Lower leg skin (tissue), 3 donors: ENCODE results near the gene LRTM2.

Experiments used
- CTCF ChIP-seq, 3 donors: fragments of 450-650 bp; IDR thresholded peaks; one replicate each; pipeline ENCODE4 v1.5.1; 2016; ENCODE audit warnings: antibody characterized with exemption in 3 of 3, mild to moderate bottlenecking in 3 of 3, moderate library complexity in 2 of 3
- POLR2A ChIP-seq, 2 donors: fragments of 450-650 bp; IDR thresholded peaks; one replicate each; pipeline ENCODE4 v1.6.1; 2016 to 2017; ENCODE audit warnings: antibody characterized with exemption in 2 of 2, mild to moderate bottlenecking in 1 of 2, moderate library complexity in 1 of 2

- TF ChIP-seq CTCF (IDR thresholded peaks at IDR 0.05) = no peak
- TF ChIP-seq POLR2A (IDR thresholded peaks at IDR 0.05) = no peak
These were observed 5.2 kb downstream of the LRTM2 start for GRCh38 chr12:1825382-1826102.
